Omental fat pad (tissue), 4 donors: Measurements from ENCODE around the gene MAB21L3. TPM values are rescaled to one million over a fixed set of nuclear protein-coding genes. Genes with fewer than 3 reads are reported as not detected.
A peak's percentile ranks its signal among the peaks of the same experiment; 100 is the strongest.

ENCODE experiments used
- ATAC-seq: fragments of 150-250 bp; one replicate; pipeline ENCODE4 v1.9.1; 2016; ENCODE audit warnings: mild to moderate bottlenecking, moderate library complexity; ENCODE audit not compliant: low FRiP score
- DNase-seq: peaks from one replicate; pipeline ENCODE4 v3.0.0-alpha.2; 2019; ENCODE audit warnings: low spot score
- CTCF ChIP-seq, 3 donors: fragments of 450-650 bp; IDR thresholded peaks; one replicate each; pipeline ENCODE4 v1.5.1; 2016 to 2017; ENCODE audit warnings: antibody characterized with exemption in 3 of 3, mild to moderate bottlenecking in 3 of 3, moderate library complexity in 2 of 3
- total RNA-seq, 4 donors: library from RNA; depleted of rRNA; stranded (reverse); fragments of >200 nt; gene quantifications; one replicate each; pipeline ENCODE4 v1.1.0, GENCODE V29; 2016

MAB21L3 gene
- total RNA-seq, 4 donors from 2014 or later: 0.19 to 4.6 (median 0.37) TPM; not detected in 1

- ATAC-seq (peak; percentile 43), DNase-seq (no peak)
- no peak for TF ChIP-seq CTCF (IDR thresholded peaks at IDR 0.05)
Observed at GRCh38 chr1:116167625-116168276, 56.6 kb downstream of the MAB21L3 start.

- peak; percentile 89 for ATAC-seq
- peak in 1 of 3 donors; percentile 76 for TF ChIP-seq CTCF (IDR thresholded peaks at IDR 0.05)
Observed at GRCh38 chr1:116168277-116169032, 57.3 kb downstream of the MAB21L3 start.

GRCh38 chr1:116169898-116170297 is 58.7 kb downstream of the MAB21L3 start:
- no peak for TF ChIP-seq CTCF (IDR thresholded peaks at IDR 0.05)
- ATAC-seq (no peak), DNase-seq (no peak)

More at GRCh38 chr1:116168277-116169032, 57.3 kb downstream of the MAB21L3 start:
- DNase-seq: peak; percentile 49

- TF ChIP-seq CTCF (IDR thresholded peaks at IDR 0.05): no peak
- ATAC-seq: no peak
- DNase-seq: no peak
Observed at GRCh38 chr1:116170721-116171589, 59.8 kb downstream of the MAB21L3 start.

- ATAC-seq: no peak
- DNase-seq: no peak
- no peak for TF ChIP-seq CTCF (IDR thresholded peaks at IDR 0.05)
Observed at GRCh38 chr1:116172666-116173065, 61.5 kb downstream of the MAB21L3 start.

- no peak for TF ChIP-seq CTCF (IDR thresholded peaks at IDR 0.05)
- no peak for DNase-seq
- ATAC-seq: no peak
Observed at GRCh38 chr1:116175611-116176010, 64.4 kb downstream of the MAB21L3 start.
